LNCAP (cell line): Measurements from ENCODE around the gene NUP214.

Experiments used
- TF ChIP-seq, protein P1 (sequence below): fragments of 450-650 bp; IDR thresholded peaks from 2 replicates; pipeline ENCODE4 v1.5.1; 2017; ENCODE audit warnings: mild to moderate bottlenecking

The NUP214 gene

DNA sequence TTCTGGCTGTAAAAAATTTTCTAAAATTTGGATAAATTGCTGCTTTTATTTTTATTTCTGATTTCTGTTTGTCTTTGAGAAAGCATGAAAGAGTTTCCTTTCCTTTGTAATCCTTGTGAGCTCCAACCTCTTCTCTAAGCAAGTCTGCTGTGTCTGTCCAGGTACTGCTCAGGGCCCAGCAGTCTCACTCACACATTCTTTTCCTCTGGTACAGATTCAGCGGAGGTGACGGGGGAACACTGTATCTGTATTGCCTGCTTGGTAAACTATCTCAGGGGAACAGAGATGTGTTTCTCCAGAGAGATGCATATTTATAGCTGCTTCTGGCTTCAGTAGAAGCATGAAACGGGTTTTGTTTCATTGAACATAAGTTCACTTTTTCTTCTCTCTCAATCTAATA, 60.5 kb downstream of the NUP214 start:
- TF ChIP-seq, protein P1, sequence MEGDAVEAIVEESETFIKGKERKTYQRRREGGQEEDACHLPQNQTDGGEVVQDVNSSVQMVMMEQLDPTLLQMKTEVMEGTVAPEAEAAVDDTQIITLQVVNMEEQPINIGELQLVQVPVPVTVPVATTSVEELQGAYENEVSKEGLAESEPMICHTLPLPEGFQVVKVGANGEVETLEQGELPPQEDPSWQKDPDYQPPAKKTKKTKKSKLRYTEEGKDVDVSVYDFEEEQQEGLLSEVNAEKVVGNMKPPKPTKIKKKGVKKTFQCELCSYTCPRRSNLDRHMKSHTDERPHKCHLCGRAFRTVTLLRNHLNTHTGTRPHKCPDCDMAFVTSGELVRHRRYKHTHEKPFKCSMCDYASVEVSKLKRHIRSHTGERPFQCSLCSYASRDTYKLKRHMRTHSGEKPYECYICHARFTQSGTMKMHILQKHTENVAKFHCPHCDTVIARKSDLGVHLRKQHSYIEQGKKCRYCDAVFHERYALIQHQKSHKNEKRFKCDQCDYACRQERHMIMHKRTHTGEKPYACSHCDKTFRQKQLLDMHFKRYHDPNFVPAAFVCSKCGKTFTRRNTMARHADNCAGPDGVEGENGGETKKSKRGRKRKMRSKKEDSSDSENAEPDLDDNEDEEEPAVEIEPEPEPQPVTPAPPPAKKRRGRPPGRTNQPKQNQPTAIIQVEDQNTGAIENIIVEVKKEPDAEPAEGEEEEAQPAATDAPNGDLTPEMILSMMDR: no peak

DNA sequence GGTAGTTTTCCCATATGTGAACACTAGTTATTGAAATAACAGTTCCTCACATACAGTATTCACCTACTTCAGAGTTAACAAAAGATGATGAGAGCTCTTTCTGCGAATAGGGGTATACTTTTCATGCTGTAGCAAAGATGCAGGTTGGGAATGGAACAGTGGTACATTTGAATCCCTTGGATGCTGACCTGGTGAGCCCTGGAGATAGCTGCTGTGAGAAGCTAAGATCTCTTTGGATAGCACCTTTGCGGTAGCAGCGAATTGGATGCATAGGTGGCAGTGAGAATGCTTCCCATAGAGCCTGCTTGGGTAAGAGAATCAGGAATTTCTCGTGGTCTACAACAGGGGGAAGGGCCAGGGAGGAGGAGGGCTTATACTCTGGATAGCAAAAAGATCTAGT, 61.2 kb downstream of the NUP214 start:
- TF ChIP-seq, protein P1: no peak

DNA sequence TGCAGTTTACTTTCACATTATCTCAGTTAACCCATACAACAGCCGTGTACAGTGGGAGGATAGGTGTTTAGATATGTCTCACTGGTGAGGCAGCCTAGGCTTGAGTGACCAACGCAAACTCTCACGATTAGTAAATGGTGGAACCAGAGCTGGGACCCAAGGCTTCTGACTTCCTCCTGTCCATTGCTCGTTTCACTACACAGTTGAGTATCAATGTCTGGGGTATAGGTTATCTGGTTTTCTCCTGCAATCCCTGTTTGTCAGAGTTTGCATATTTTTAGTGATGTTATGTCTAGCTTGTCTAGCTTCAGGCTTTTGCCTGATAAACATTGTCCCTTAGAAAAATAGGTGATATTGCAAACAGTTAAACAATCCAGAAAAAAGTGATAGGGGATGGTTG, 62.6 kb downstream of the NUP214 start:
- TF ChIP-seq, protein P1: no peak

DNA sequence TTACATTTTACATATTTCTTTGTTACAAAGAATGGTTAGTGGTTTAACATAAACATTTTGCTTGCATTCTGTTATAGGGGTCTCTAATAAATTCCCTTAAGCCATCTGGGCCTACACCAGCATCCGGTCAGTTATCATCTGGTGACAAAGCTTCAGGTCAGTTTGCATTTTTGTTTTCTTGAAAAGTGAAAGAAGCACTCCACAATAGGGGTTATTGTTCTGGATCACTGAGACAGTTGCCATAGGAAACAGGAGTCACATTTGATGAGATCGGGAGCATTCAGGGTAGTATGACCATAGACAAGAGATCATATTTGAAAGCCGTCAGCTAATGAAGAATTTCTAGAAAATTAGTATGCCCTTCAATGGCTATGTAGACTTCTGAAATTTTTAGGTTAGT, 63.6 kb downstream of the NUP214 start:
- TF ChIP-seq, protein P1: no peak

DNA sequence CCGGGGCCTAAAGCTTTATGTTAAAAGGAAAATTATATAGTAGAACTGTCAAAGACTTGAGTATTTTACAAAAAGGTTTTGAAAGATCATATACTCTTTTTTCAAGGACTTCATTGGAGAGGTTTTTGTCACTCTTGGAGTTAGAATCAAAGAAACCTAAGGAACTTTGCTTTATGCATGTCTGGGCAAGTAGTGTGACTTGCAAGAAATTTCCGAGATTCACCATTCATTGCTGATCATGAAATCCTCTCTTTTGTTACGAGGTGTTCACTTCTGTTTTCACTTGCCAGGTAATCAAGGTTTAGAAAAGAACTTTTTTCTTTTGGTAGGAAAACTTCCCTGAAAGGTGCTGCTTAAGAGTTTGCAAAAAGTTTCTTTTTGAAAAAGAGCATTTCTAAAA, 64.8 kb downstream of the NUP214 start:
- TF ChIP-seq, protein P1: no peak

DNA sequence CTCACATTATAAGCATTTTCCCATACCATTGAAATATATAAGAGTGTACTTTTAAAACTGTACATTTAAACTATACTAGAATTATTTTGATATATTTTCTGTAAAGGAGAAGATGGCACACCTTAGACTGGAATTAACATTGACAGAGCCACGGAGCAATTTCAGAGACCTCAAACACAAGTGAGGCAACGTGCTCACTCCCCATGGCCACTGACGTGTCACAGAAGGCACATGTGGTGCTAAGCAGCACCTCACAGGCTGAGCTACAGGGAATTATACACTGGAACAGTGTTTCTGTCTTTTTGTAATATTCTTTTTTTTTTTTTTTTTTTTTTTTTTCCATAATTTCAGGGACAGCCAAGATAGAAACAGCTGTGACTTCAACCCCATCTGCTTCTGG, 66.5 kb downstream of the NUP214 start:
- TF ChIP-seq, protein P1: no peak

DNA sequence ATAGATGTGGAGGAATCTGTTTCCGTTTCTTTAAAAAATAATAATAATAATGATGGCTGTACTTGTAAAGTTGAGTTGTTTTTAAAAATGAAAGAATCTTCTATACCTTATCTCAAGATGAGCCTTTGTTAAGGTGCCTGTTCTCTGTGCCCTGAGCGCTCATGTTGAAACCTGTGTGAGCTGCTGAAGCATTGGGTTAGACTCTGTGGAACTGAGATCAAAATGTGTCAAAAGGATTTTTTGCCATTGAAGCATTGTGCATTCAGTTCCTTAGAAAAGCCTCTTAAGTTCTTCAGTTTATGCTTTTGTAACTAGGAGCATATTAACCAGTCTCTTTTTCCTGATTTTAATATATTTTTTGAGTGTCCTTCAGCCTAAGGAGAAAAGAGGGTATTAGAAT, 67.7 kb downstream of the NUP214 start:
- TF ChIP-seq, protein P1: no peak

DNA sequence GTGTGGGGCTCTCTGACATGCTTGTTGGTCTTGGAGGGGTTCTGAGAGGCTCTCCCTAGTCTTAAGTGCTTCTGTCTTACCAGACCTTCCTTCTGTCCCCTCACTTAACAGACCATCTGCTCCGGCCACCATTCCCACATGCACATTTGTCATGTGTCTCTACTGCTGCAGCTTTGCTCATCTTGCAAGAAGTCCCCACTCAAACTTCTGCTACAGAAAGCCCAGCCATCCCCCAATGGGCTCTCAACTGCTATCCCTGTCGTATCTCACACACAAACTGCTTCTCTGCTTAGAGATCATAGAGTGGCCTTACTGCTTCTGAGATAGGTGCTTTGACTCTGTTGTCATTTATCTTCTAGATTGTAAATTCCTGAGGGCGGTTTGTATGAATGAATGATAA, 69.4 kb downstream of the NUP214 start:
- TF ChIP-seq, protein P1: no peak
